Heart left ventricle (tissue), 11 donors: ENCODE results near the gene HEPHL1. TPM values are rescaled to one million over a fixed set of nuclear protein-coding genes. Genes with fewer than 3 reads are reported as not detected.

Experiments
- polyA plus RNA-seq, 2 donors: library from polyadenylated mRNA; stranded (reverse); fragments of 200-250 nt; gene quantifications; one replicate each; pipeline ENCODE4 v1.2.3, GENCODE V29; 2013
- total RNA-seq, 9 donors: library from RNA; depleted of rRNA in 2 of 9; stranded (reverse); fragments of >200 nt in 2 of 9; fragmentation: NEBNext Ultra II Directional in 3 of 9; extraction: Animal tissue kit (Norgen Biotek cat#: 25700) in 3 of 9; gene quantifications; one replicate each; pipeline versions ENCODE4 v1.1.0 to v1.2.4, GENCODE V29; 2016 to 2023
- donor health status: ischemic (EF 13 %, LVEDD 7.1; RV severe dilation, severe dysfunction).
- donor health status: healthy with polysubstance abuse.
- donor health status: DM: no; HTN: yes; CAD: no.
- donor health status: DM: no; HTN: no; CAD: no.
- donor health status: ischemic (EF 25% LVEDD 5.7; RV mildly dilated, moderate dysfunction).
- donor health status: healthy.
- donor health status: DM: yes; HTN: yes; CAD: no.
- donor health status: PGD.
- donor health status: nonischemic (EF 23%, LVEDD 6.1; RV moderate dilation, normal function).

The HEPHL1 gene
- total and polyA plus RNA-seq, 11 donors, result 0.07 TPM; not detected in 10

Other genes starting within 250 kb of the HEPHL1 start
- gene MED17, start 237.1 kb upstream of the HEPHL1 start, total RNA-seq, result 10 to 100 TPM; 14.6 to 28.6 (median 16.1) TPM
- 10 to 100 TPM in 1 of 2 donors, 1 to 10 TPM in 1; 9.2 to 18.1 TPM for gene MED17, start 237.1 kb upstream of the HEPHL1 start, polyA plus RNA-seq
- under 1 TPM in 2 of 9 donors, not detected in 7; 0.10 to 0.16 TPM for gene VSTM5, start 170.7 kb upstream of the HEPHL1 start, total RNA-seq
- gene VSTM5, start 170.7 kb upstream of the HEPHL1 start, polyA plus RNA-seq, result under 1 TPM; 0.04 to 0.07 TPM
- 10 to 100 TPM; 14.3 to 57.5 (median 24.6) TPM for gene PANX1, start 107.5 kb downstream of the HEPHL1 start, total RNA-seq
- gene PANX1, start 107.5 kb downstream of the HEPHL1 start, polyA plus RNA-seq, result 10 to 100 TPM in 1 of 2 donors, 1 to 10 TPM in 1; 5.8 to 17.9 TPM